Effector memory CD4-positive, alpha-beta T cell (primary cell): Measurements from ENCODE around the gene DIS3L2.
"Not testable (repeated sequence)": the region's sequence is repeated elsewhere in the genome, so short reads cannot be mapped to it uniquely, and the experiment has no call there.

Experiments used
- DNase-seq, 3 donors: peaks; one replicate each; pipeline ENCODE4 v3.0.0-alpha.2; 2020
- H3K27ac ChIP-seq: 2 replicates; pipeline ENCODE4 v1.7.0; 2013; ENCODE audit warnings: mild to moderate bottlenecking, low read length, moderate library complexity; ENCODE audit not compliant: insufficient read depth, poor library complexity, severe bottlenecking
- H3K27me3 ChIP-seq: replicated peaks from 2 replicates; pipeline ENCODE4 v1.7.0; 2013; ENCODE audit warnings: mild to moderate bottlenecking, low read length; ENCODE audit not compliant: insufficient read depth, control insufficient read depth, poor library complexity, severe bottlenecking
- H3K36me3 ChIP-seq: 2 replicates; pipeline ENCODE4 v1.7.0; 2013; ENCODE audit warnings: mild to moderate bottlenecking, low read length, moderate library complexity; ENCODE audit not compliant: control insufficient read depth, insufficient read depth
- H3K4me1 ChIP-seq: 2 replicates; pipeline ENCODE4 v1.7.0; 2013; ENCODE audit warnings: low read length, mild to moderate bottlenecking; ENCODE audit not compliant: control insufficient read depth, insufficient read depth, poor library complexity, severe bottlenecking
- H3K4me3 ChIP-seq: 2 replicates; pipeline ENCODE4 v1.7.0; 2013; ENCODE audit warnings: low read length, low read depth, mild to moderate bottlenecking; ENCODE audit not compliant: insufficient read depth, poor library complexity, severe bottlenecking
- H3K9me3 ChIP-seq: 2 replicates; pipeline ENCODE4 v1.7.0; 2013; ENCODE audit warnings: mild to moderate bottlenecking, low read length, moderate library complexity; ENCODE audit not compliant: control insufficient read depth

DIS3L2 gene

DNA sequence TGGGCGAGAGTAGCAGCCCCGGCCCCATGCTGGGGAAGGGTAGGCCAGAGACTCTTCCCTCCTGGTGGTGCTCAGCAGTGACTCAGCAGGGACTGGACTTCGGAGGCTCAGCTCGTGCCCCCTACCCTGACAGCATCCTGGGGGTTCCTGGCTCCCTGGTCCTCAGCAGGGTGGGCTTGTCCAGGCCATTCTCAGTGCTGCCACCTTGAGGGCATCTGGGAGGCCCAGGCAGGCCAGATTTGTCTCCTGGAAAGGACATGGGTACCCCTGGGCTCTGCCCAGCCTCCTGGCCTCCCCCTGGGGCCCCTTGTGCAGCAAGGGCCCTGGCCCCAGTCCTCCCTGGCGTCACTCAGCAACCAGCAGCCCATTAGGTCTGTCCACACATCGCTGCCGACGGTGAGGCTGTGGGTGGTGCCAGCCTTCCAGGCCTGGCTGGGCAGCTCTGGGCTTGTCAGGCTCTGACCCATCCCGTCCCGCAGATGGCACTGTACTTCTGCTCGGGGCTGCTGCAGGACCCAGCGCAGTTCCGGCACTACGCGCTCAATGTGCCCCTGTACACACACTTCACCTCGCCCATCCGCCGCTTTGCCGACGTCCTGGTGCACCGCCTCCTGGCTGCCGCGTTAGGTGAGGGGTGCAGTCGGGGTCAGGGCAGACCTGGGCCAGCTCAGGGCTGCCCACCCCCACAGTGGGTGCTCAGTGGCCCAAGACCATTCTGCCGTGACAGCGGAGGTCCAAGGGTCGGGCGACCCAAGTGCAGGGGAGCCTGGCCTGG is 372.0 kb downstream of the DIS3L2 start:
- Histone ChIP-seq H3K27me3 (no peaks in the 10 kb centered on the region), H3K9me3 (no peaks in the 10 kb centered on the region), H3K4me3 (no peak overlapping the region), H3K27ac (no peak overlapping the region), H3K4me1 (no peaks in the 10 kb centered on the region), H3K36me3 (peaks cover 3% of the 10 kb centered on the region)
- DNase-seq: no peak

- not testable (repeated sequence) for DNase-seq
Observed at GRCh38 chr2:232334136-232334884, 372.8 kb downstream of the DIS3L2 start.

GRCh38 chr2:232334885-232335205 is 373.3 kb downstream of the DIS3L2 start:
- not testable (repeated sequence) for H3K9me3 ChIP-seq, H3K4me3 ChIP-seq, H3K4me1 ChIP-seq, H3K27ac ChIP-seq, H3K27me3 ChIP-seq, H3K36me3 ChIP-seq, DNase-seq

More at GRCh38 chr2:232334136-232334884, 372.8 kb downstream of the DIS3L2 start:
- H3K4me3 ChIP-seq, H3K36me3 ChIP-seq, H3K27ac ChIP-seq, H3K9me3 ChIP-seq, H3K27me3 ChIP-seq, H3K4me1 ChIP-seq: not testable (repeated sequence)

- not testable (repeated sequence) for DNase-seq, H3K4me3 ChIP-seq, H3K27ac ChIP-seq, H3K9me3 ChIP-seq, H3K36me3 ChIP-seq, H3K27me3 ChIP-seq, H3K4me1 ChIP-seq
Observed at GRCh38 chr2:232335206-232335858, 373.8 kb downstream of the DIS3L2 start.

DNA sequence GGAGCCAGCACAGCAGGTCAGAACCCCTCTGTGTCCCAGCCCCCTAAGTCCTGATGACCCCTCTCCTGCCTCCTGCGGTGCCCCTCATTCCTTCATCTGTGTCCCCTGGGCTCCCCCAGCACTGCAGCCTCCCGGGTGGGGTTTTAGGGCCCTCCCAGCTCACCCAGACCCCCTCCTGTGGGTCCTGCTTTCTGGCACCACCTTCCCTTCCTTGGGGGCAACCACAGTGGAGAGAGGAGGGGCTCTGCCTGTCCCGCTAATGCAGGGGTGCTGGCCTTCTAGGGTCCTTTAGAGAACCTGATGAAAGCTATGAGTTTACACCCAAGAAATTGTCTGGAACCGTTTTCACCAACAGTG is 374.3 kb downstream of the DIS3L2 start:
- Histone ChIP-seq H3K9me3 (no peaks in the 10 kb centered on the region), H3K27me3 (no peaks in the 10 kb centered on the region), H3K4me3 (no peak overlapping the region), H3K27ac (no peak overlapping the region), H3K4me1 (no peaks in the 10 kb centered on the region), H3K36me3 (peaks cover 3% of the 10 kb centered on the region)
- no peak for DNase-seq

DNA sequence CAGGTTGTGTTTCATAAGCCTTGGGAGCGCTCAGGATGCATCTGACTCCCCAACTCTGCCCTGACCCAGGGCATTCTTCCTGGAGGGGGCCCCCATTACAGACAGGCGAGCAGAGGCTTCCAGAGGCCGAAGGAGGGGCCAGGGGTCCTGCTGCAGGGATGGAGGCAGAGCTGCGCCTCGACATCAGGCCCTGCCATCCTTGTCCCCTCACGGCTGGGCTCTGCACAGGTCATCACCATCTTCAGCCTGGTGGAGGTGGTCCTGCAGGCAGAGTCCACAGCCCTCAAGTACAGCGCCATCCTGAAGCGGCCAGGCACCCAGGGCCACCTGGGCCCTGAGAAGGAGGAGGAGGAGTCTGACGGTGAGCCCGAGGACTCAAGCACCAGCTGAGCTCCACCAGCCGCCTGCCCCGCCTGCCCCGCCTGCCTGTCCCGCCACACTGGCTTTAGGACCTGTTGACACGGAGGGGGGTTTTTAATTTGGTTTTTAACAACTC is 374.8 kb downstream of the DIS3L2 start:
- DNase-seq: no peak
- Histone ChIP-seq H3K27ac (no peak overlapping the region), H3K4me1 (no peaks in the 10 kb centered on the region), H3K27me3 (no peaks in the 10 kb centered on the region), H3K9me3 (no peaks in the 10 kb centered on the region), H3K36me3 (peaks cover 3% of the 10 kb centered on the region), H3K4me3 (no peak overlapping the region)

DNA sequence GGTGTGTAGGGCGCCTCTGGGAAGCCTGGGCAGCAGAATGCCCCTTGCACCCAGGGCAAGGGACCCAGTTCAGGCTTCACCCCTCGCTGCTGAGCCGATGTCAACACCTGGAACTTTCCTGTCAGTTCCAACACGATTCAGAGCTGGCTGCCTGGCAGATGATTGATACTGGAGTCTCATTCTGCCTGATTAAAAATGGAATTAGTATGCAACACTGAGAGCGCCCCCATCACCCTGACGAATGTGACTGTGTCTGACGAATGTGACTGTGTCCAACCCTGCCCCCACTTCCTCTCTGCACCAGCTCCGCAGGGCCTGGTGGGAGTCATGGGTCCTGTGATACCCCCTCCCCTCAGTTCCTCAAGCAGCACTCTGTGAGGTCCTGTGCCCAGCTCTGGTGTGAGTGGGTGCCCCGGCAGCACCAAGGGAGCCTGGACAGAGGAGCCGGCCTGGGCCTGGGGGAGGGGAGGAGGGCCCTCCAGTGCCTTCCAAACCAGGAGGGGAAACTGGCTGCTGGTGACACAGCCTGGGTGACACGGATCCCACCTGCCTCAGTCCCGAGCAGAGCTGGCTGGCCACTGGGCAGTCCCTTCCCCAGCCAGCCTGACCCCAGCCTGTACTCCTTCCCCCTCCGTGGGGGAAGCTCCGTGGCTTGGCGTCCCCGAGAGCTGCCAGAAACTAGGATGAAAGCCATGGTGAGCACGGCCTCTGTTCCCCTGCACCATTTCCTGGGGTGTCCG is 375.6 kb downstream of the DIS3L2 start:
- H3K4me1 ChIP-seq: no peaks in the 10 kb centered on the region

DNA sequence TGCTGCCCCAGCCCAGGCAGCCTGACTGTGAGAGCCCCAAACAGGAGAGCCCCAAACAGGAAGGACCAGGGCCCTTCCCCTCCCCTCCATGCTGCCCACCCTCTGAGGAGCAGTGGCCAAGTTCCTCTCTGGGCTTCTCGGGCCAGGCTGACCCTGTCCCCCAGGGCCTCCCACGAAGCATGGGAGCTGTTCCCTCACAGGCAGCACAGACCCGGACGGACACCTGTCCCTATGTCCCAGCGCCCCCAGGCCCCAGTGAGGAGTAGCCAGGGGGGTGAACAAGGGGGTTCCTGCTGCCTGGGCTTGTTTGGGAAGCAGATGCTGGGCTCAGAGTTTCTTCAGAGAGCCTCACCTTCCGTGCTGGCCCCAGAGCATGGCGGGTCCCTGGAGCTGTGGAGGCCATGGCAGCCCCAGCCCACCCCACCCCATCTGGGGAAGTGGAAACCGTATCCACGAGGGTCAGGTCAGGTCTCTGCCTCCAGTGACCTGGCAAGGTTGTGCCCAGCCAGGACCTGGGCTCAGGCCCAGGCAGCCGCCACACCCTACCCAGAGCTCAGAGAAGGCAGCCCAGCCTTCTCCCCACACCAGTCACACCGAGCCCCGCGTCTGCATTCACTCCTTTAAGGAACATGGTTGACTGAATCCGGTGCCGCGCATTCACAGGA is 376.7 kb downstream of the DIS3L2 start:
- not testable (repeated sequence) for DNase-seq, H3K27me3 ChIP-seq

More for the DNA sequence above, 375.6 kb downstream of the DIS3L2 start:
- Histone ChIP-seq H3K36me3 (peaks cover 3% of the 10 kb centered on the region), H3K27ac (no peak overlapping the region), H3K27me3 (no peaks in the 10 kb centered on the region), H3K4me3 (no peak overlapping the region), H3K9me3 (no peaks in the 10 kb centered on the region)
- no peak for DNase-seq

DNA sequence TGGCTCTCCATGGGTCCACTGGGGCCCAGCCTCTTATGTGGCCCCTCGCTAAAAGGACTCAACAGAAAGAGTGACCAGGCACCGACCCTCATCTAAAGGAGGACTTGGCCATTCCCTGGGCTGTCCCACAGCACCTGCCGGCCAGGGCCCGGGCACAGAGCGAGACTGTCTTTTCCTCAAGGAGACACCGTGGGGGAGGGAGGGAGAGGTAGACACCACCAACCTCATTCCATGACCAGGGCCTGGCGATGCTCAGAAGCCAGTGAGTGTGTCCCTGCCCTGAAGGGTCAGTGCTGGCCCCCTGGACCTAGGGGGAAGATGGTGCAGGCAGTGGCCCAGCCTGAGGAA is 377.2 kb downstream of the DIS3L2 start:
- H3K27me3 ChIP-seq: no peaks in the 10 kb centered on the region
- no peak overlapping the region for H3K27ac ChIP-seq
- H3K9me3 ChIP-seq: no peaks in the 10 kb centered on the region
- peaks cover 3% of the 10 kb centered on the region for H3K36me3 ChIP-seq
- H3K4me1 ChIP-seq: no peaks in the 10 kb centered on the region
- H3K4me3 ChIP-seq: no peak overlapping the region
- no peak for DNase-seq

More for the DNA sequence above, 376.7 kb downstream of the DIS3L2 start:
- H3K9me3 ChIP-seq, H3K4me3 ChIP-seq, H3K27ac ChIP-seq, H3K36me3 ChIP-seq, H3K4me1 ChIP-seq: not testable (repeated sequence)
